Neural cell (in vitro differentiated cells): Measurements from ENCODE around the gene PDE8B.

ENCODE experiments used
- EP300 ChIP-seq: fragments of 450-650 bp; conservative IDR thresholded peaks from 2 replicates; pipeline ENCODE4 v1.6.1; 2014; ENCODE audit warnings: antibody characterized with exemption, mild to moderate bottlenecking, moderate library complexity; ENCODE audit not compliant: poor library complexity, severe bottlenecking
- EZH2 ChIP-seq: fragments of 200-600, 300-800 bp; shearing (Covaris generic), sonication (generic); IDR thresholded peaks from 2 replicates; pipeline ENCODE4 v1.6.1; 2014; ENCODE audit warnings: antibody characterized with exemption, low read length, borderline replicate concordance, mild to moderate bottlenecking; ENCODE audit not compliant: insufficient read depth, poor library complexity, severe bottlenecking
- POLR2AphosphoS5 ChIP-seq: IDR thresholded peaks from 2 replicates; pipeline ENCODE4 v1.6.1; 2012
- TF ChIP-seq, protein P1 (sequence below): fragments of 450-650 bp; IDR thresholded peaks from 2 replicates; pipeline ENCODE4 v1.5.1; 2014; ENCODE audit warnings: antibody characterized with exemption, mild to moderate bottlenecking, moderate library complexity; ENCODE audit not compliant: poor library complexity, severe bottlenecking
- TF ChIP-seq, protein P2 (sequence below): IDR thresholded peaks from 2 replicates; pipeline ENCODE4 v1.6.1; 2012; ENCODE audit warnings: borderline replicate concordance

GRCh38 chr5:77229887-77230286 is 19.4 kb downstream of the PDE8B start:
- no peak for TF ChIP-seq EP300
- TF ChIP-seq EZH2, result no peak
- TF ChIP-seq, protein P1, sequence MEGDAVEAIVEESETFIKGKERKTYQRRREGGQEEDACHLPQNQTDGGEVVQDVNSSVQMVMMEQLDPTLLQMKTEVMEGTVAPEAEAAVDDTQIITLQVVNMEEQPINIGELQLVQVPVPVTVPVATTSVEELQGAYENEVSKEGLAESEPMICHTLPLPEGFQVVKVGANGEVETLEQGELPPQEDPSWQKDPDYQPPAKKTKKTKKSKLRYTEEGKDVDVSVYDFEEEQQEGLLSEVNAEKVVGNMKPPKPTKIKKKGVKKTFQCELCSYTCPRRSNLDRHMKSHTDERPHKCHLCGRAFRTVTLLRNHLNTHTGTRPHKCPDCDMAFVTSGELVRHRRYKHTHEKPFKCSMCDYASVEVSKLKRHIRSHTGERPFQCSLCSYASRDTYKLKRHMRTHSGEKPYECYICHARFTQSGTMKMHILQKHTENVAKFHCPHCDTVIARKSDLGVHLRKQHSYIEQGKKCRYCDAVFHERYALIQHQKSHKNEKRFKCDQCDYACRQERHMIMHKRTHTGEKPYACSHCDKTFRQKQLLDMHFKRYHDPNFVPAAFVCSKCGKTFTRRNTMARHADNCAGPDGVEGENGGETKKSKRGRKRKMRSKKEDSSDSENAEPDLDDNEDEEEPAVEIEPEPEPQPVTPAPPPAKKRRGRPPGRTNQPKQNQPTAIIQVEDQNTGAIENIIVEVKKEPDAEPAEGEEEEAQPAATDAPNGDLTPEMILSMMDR, result no peak
- TF ChIP-seq, protein P2, sequence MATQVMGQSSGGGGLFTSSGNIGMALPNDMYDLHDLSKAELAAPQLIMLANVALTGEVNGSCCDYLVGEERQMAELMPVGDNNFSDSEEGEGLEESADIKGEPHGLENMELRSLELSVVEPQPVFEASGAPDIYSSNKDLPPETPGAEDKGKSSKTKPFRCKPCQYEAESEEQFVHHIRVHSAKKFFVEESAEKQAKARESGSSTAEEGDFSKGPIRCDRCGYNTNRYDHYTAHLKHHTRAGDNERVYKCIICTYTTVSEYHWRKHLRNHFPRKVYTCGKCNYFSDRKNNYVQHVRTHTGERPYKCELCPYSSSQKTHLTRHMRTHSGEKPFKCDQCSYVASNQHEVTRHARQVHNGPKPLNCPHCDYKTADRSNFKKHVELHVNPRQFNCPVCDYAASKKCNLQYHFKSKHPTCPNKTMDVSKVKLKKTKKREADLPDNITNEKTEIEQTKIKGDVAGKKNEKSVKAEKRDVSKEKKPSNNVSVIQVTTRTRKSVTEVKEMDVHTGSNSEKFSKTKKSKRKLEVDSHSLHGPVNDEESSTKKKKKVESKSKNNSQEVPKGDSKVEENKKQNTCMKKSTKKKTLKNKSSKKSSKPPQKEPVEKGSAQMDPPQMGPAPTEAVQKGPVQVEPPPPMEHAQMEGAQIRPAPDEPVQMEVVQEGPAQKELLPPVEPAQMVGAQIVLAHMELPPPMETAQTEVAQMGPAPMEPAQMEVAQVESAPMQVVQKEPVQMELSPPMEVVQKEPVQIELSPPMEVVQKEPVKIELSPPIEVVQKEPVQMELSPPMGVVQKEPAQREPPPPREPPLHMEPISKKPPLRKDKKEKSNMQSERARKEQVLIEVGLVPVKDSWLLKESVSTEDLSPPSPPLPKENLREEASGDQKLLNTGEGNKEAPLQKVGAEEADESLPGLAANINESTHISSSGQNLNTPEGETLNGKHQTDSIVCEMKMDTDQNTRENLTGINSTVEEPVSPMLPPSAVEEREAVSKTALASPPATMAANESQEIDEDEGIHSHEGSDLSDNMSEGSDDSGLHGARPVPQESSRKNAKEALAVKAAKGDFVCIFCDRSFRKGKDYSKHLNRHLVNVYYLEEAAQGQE, result no peak
- TF ChIP-seq POLR2AphosphoS5, result no peak
